Hepatic stellate cell (primary cell): ENCODE measurements around the gene SCRG1.

Experiments used
- DNase-seq: peaks from one replicate; pipeline ENCODE4 v3.0.0; 2011; ENCODE audit warnings: low spot score

SCRG1 gene

DNA sequence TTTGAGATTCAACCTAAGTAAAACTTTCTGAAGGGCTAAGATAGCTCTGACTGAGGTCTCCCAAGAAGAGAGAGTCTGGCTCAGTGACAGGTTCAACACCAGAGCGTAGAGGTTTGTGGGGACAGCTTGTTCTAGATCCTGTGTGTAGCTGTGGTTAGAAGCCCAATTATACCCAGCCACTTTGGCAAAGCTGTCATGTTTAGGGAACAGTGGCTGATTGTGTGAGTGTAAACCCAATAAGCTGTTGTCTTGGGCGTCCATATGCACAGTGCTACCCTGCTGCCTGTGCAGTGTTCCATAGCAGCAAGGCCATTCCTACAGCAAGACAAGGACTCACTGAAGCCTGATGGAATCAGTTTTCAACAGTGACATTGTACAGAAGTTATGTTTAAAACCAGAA, 11.2 kb upstream of the SCRG1 start:
- no peak for DNase-seq

DNA sequence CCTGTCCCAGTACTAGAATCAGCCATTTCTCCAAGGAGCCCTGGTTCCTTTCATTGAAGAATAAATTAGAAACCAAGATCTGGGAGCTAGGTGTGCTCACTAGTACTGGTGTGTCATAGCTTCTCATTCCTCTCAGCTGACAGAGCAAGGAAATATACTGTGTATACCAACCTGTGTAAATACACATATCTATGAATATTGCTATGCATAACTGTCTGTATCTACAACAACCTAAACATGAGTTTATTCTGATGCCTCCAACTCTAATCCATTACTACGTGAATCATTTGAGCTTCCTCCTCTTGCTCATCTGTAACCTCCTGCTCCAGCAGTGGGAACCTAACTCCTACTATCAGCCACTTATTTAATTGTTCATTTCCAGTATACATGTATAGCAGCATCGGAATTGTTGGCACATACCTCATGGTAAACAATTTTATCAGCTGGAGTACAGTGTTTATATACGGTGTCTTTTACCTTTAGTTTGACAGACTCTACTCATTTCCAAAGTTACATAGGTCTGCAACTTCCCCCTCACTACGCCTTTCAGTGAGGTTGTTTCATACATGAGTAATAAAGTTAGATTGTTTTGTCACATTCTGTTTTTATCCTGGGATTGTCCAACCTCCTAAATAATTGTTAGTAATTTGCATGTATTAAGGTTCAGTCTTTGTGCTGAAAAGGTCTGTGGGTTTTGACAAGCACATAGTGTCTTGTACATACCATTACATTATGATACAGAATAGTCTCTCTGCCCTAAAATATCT, 7.1 kb upstream of the SCRG1 start:
- no peak for DNase-seq

DNA sequence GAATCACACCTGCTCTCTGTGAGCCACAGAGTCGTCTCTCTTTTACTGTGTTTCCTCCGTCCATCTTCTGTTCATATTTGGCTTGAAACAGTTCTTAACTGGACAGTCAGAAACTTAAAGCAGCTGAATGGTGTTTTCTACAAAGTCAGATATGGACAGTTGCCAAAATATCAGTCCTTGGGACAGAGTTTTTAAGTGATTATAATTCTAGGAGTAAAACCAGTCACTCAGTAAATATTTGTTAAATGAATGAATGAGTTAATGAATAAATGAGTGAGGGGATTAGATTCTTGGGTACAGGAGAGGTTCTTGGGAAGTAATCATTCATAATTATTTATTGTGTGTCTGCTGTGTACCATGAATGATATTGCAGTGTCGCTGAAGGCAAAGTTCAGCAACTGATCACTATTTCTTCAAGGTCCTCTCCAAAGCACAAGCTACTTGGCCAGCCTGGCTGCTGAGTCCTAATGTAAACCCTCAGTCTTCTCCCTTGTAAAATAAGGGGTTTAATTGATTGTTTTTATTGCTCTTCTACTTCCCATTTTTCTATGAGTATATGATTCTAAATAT, 5.5 kb upstream of the SCRG1 start:
- DNase-seq: no peak

DNA sequence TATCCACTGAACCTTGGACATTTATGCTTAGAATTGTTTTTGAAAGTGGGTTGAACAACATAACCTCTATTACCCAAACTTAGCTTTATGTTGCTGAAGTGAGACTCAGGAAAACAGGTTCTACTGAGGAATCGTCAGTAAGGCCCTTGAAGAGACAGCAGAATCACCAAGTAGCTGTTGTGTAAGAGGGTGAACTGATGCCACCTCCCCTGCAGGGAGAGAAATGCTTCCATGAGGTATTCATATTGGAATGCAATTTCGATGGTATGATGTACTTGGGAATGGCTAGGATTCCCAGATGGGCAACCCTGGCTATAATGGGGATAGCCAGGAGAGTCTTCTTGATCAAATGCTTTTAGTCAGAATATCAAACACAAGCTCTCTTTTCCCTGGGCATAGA, 4.1 kb upstream of the SCRG1 start:
- DNase-seq: no peak

DNA sequence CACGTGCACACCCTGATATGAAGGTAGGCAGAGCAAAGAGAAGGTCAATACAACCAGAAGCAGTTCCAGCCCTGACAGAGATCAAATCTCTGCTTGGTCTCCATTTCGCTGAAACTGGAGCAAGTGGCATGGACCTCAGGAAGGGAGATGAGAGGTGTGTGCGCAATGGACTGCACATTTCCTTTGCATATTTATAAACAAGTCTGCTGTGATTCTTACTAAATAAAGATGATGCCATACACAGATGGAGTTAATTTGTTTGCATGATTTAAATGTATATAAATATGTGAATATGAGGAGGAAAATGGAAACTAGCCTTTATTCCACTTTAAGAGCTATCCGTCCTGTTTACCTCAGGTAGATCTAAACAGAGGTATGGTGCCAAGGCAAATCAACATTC, 2.1 kb upstream of the SCRG1 start:
- DNase-seq: no peak

DNA sequence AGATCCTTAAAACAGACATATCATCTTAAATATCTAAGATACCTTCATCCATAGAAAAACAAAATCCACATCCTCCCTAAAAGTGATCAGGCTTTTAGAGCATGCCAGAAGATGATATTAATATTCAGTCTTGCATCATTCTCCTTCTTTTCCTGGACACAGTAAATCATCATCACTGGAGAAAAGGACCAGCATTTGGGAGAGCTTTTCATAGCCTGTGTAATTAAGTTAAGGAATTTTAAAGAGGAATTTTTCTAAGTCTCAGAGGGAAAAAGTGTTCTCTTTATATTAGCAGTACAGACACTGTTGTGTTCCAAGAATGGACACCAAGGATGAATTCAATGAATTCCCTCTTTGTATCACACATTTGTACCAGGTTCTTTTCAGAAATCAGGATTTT, 696 bp downstream of the SCRG1 start:
- DNase-seq: no peak

DNA sequence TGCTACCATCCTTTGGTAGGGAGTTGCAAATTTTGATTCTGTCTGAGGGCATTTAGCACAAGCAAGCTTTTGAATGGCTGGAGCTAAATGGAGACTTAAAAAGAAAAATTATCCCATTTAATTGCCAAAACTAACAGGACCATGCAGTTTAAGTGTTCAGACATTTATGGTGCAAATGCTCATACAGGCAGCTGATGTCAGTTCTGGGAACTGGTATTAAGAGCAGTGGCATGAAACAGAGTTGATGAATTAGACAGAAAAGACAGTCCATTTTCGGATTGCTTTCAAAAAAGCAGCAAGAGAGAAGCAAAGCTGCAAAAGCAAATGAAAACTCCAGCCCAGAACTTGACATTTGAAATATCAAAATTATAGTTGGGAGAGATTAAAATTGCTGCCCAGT, 1.3 kb downstream of the SCRG1 start:
- no peak for DNase-seq

DNA sequence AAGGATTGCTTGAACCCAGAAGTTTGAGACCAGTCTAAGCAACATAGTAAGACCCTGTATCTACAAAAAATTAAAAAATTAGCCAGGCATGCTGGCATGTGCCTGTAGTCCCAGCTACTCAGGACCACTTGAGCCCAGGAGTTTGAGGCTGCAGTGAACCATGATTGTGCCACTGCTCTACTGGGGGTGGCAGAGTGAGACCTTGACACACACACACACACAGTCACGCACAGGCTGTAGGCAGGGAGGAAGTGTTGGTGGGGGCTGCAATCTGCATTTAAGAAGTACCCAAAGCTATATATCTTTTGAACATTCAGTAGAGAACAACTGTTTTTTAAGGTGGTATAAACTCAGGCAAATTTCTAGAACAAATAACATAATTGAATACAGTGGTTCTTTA, 7.2 kb downstream of the SCRG1 start:
- DNase-seq: no peak

DNA sequence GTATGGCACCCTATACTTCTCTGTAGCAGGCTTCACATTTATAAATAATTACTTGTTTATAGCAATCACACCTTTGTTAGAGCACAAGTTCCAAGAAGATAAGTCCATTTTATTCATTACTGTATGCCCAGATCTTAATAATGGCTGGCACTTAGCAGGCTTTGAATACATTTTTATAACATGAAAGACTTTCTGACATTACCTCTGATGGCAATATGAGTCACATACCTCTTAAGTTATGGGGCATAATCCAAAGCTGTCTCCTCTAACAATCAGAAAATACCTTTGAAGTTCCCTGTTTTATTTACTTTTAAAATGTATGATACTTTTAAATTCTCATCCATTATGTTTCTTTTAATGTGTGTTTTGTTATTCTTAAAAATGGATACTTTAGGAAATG, 12.2 kb downstream of the SCRG1 start:
- no peak for DNase-seq

DNA sequence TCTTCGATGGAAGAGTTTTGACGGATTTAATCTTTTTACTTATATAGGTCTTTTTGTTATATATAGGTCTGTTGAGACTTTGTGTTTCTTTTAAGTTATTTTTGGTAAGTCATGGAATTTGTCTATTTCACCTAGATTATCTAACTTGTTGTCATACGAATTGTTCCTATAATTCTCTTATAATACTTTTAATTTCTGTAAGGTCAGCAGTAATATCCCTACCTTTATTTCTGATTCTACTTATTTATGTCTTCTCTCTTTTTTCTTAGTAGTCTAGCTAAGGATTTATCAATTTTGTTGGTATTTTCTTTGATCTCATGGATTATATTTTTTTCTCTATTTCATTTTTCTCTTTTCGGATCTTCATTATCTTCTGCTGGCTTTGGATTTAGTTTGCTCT, 16.6 kb downstream of the SCRG1 start:
- no peak for DNase-seq

DNA sequence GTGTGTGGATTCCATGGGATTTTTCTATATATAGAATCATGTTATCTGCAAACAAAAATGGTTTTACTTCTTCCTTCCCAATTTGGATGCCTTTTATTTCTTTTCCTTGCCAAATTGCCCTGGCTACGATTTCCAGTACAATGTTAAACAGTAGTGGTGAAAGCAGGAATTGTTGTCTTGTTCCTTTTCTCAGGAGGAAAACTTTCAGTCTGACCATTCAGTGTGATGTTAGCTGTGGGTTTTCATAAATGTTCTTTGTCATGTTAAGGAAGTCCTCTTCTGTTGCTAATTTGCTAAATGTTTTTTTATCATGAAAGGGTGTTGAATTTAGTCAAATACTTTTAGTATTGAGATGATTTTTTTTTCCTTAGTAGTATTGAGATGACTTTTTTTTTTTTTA, 17.3 kb downstream of the SCRG1 start:
- DNase-seq: no peak

DNA sequence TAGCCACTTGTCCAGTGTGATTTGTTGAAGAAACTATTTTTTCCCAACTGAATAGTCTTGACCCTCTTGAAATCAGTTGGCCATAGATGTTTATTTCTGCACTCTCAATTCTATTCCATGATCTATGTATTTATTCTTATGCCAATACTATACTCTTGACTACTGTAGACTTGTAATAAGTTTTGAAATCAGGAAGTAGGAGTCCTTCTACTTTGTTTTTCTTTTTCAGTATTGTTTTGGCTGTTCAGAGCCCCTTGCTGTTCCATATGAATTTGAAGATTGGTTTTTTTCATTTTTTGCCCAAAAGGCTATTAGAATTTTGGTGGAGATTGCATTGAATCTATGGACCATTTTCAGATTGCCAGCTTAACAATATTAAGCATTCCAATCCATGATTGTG, 17.9 kb downstream of the SCRG1 start:
- no peak for DNase-seq

DNA sequence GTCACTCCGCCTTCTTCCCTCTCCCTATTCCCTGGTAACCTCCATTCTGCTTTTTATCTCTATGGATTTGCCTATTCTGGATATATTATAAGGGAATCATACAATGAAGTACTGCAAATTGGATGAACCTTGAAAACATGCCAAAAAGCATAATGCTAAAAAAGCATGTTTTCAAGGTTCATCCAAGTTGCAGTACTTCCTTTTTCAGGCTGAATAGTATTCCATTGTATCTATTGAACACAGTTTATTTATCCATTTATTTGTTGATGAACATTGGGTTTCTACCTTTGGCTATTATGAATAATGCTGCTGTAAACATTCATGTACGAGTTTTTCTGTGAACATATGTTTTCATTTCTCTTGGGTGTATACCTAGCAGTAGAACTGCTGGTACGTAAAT, 19.0 kb downstream of the SCRG1 start:
- no peak for DNase-seq

DNA sequence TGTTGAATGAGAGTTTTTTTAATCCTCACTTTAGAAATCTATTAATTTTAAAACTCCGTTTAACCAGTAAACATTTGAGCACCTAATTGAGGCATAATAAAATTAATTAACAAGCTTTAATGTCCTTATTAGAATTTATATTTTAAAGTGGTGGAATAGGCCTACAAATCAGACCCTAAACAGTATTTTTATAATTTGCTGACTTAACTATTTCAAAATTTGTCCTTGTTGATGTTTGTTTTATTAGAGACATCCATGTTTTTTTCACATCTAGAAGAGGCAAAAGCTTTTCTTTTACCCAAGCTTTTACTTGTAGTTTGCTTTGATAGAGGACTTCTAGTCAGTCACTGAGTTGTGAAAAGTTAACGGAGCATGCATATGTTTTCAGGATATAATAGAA, 24.3 kb downstream of the SCRG1 start:
- no peak for DNase-seq

DNA sequence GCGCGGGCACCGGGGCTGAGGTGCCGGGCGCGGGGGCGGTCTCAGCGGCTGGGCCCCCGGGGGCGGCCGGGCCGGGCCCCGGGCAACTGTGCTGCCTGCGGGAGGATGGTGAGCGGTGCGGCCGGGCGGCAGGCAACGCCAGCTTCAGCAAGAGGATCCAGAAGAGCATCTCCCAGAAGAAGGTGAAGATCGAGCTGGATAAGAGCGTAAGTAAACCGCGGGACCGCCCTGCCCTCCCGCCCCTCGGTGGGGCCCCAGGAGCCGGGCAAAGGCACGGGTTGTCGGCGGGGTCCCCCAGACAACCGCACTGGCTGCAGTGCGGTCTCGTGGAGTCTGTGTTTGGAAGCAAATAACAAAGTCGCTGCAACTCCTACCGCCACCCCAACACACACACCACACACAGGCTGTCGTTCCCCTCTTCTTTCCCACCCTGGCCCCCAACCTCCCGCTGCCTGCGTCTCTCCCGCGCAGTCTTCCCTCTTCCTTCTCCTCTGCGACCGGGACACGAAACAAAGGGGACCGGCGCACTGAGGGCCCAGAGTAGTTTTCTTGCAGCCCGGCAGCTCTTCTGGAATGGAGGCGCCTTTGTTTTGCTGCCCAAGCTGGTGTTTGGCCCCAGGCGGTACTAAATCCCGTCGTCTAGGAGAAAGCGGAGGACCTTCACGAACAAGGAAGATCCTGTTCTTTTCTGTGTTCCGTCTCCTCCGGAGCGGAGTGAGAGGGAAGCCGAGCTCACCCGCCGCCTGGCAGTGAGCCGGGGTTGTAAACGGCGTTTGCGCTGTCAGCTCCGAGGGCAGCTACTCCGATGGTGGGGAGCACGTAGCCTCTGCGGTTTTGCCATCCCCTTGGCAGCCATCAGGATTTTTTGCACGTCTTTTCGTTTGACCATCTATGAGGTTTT, 27.4 kb downstream of the SCRG1 start:
- DNase-seq: peak; percentile 60

DNA sequence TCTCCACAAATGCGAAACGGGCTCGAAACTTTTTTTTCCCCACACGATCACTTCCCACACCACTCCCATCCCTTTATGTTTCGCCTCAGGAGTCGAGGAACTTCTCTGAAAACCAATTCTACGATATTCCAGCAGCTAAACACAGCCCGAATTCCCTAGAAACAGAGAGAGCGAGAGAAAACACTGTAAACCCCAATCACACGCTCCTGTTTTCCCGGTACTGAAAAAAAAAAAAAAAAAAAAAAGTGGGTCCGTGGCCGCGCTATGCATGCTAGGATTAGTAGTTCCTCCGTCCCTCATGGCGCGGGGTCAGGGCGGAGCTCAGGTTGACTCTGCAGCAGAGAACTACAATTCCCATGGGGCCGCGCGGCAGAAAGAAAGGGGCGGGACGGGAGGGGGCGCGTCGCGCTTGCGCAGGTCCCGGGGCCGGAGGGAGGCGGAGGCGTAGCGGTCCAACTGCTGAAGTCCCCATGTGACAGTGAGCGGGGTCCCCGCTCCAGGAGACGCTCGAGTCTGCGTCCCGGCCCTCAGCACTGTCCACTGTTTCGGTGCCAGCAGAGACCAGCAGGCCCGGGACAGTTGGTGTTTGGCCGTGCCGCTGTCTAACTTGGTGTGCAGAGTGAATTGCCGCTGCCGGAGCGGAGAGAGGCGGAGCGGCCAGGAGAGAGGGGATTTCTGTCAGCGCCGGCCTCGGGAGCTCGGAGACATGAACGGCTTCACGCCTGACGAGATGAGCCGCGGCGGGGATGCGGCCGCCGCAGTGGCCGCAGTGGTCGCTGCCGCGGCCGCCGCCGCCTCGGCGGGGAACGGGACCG, 28.2 kb downstream of the SCRG1 start, which contains the start of gene SAP30:
SAP30 (plus strand) TSS at position 478 of the 815 bp plus-strand sequence; CDS start at position 707, 229 bp downstream.
- DNase-seq: peak; percentile 95

DNA sequence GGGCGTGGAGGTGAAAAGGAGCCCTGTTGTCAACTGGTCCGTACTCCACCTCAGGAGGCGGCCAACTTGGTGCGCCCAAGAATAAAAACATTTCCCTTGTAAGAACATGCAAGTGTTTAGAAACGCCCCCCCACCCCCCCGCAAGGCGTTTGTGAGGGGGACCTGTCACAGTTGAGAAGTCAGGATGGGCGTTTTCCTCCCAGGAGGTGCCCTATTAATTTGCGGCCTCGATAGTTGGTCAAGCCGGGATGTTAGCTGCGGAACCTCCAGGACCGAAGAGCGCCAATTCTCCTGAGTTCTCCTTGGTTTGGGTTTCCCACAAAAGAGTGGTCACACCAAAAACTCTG, 28.8 kb downstream of the SCRG1 start:
- peak; percentile 34 for DNase-seq

DNA sequence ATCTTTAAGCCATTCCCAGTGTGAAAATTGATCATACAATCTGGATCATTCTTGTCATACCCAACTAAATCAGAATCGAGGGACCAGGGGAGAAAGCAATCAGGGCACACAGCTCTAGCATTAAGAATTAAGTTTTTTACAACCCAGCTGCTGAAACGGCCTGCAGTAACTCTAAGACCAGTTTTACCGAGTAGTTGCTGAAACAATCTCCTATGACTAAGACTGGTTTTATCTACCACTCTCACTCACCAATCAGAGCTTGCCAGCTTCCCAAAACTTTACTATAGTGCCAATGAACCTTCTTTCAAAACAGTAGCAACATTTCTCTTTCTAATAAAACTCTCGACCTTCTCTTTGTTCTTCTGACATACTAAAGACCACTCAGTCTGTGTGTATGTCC, 31.0 kb downstream of the SCRG1 start:
- no peak for DNase-seq

DNA sequence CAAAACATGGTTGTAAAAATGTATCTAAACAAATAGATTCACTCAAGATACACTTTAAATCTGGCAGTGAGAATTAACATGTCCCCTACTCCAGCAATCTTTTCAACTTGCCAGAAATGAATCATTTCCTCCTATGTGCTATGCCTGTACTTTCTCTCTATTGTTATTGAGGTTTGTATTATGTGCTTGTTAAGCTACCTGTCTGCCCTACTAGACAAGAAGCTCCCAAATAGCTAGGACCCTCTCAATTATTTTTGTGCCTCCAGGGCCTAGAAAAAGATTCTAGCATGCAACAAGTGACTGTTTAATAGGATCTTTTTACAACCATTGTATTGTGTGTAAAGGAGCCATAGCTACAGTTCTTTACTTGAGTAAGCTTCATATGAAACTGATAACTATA, 31.6 kb downstream of the SCRG1 start:
- no peak for DNase-seq

DNA sequence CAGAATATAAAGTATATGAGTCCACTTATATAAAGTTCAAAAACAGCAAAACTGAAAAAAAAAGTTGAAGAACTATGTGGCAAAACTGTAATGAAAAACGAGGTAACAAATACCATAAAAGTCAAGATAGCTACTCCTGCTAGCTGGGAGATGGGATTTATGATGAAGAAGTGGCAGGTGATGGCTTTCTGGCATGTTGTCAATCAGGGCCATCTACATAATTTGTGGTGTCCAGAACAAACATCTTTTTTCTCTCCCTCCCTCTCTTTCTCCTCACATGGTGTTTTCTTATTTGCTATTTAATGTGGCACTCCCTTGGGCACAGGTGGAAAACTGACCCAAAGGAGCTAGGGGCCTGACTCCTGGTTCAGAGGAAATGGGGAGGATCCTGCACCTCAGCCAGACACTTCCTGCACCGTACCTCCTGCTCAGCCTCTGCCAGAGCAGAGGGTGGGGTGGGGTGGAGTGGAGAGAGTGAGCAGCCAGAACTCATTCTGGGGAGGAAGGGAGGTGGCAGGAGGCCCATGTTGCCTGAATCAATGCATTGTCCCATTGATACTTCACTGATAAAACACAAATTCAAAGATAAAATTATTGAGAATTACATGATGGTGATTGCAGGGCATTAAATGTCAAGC, 33.4 kb downstream of the SCRG1 start:
- no peak for DNase-seq

DNA sequence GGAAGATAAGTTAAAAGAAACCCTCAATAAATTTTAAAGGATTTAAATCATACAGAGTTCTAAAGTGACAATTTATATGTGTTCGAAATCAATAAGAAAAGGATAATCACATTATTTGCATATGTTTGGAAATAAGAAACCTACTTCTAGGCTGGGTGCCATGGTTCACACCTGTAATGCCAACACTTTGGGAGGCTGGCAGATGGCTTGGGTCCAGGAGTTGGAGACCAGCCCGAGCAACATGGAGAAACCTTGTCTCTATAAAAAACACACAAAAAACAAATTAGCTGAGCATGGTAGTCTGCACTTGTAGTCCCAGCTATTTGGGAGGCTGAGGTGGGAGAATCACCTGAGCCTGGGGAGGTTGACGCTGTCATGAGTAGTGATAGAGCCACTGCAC, 36.2 kb downstream of the SCRG1 start:
- no peak for DNase-seq
